ENCODE measurements around the gene TMEM132C. TPM values are rescaled to one million over a fixed set of nuclear protein-coding genes. Genes with fewer than 3 reads are reported as not detected.

Gene TMEM132C
- total RNA-seq, 3 donors from 2014 or later (not counting 1 experiment from before 2014, with no cell fraction given): 0.08 to 0.41 TPM; not detected in 1

- H3K36me3 ChIP-seq (ENCODE audit: control insufficient read depth, insufficient read depth, low read length): no peaks in the 10 kb centered on the region
- no peak overlapping the region for H3K27ac ChIP-seq (ENCODE audit: low read length)
- Mint-ChIP-seq H3K4me3 (no peak overlapping the region), H3K27me3 (ENCODE audit: low read depth in 2 of 2) (no peaks in the 10 kb centered on the region), H3K9me3 (no peaks in the 10 kb centered on the region), H3K4me1 (peaks cover 0 to 4% of the 10 kb centered on the region in 2 donors), H3K27ac (no peak overlapping the region), H3K36me3 (no peaks in the 10 kb centered on the region)
- intact Hi-C loops (cut with micrococcal nuclease): no loop called here
- no peaks in the 10 kb centered on the region for H3K9me3 ChIP-seq (ENCODE audit: control insufficient read depth, insufficient read depth, low read length)
- H3K4me1 ChIP-seq (ENCODE audit: control insufficient read depth, insufficient read depth, low read length): no peaks in the 10 kb centered on the region
- TF ChIP-seq CTCF (IDR thresholded peaks at IDR 0.05): no peak
- no peak for ATAC-seq
- no peak overlapping the region for H3K4me3 ChIP-seq (ENCODE audit: low read length)
- 91% methylated on average over 3 of the region's 3 CpGs for WGBS (ENCODE audit: insufficient coverage)
- no peak for DNase-seq
- no peaks in the 10 kb centered on the region for H3K27me3 ChIP-seq (ENCODE audit: control insufficient read depth, insufficient read depth, low read length)
Measured at GRCh38 chr12:128606538-128606937, 339.6 kb downstream of the TMEM132C start.

- no peak for TF ChIP-seq CTCF (IDR thresholded peaks at IDR 0.05)
- no peak overlapping the region for H3K27ac Mint-ChIP-seq
- Histone ChIP-seq H3K27me3 (ENCODE audit: control insufficient read depth, insufficient read depth, low read length) (no peaks in the 10 kb centered on the region), H3K27ac (ENCODE audit: low read length) (no peak overlapping the region), H3K36me3 (ENCODE audit: control insufficient read depth, insufficient read depth, low read length) (no peaks in the 10 kb centered on the region), H3K4me1 (ENCODE audit: control insufficient read depth, insufficient read depth, low read length) (no peaks in the 10 kb centered on the region), H3K9me3 (ENCODE audit: control insufficient read depth, insufficient read depth, low read length) (no peaks in the 10 kb centered on the region), H3K4me3 (ENCODE audit: low read length) (no peak overlapping the region)
- H3K27me3 Mint-ChIP-seq (ENCODE audit: low read depth in 2 of 2): peaks cover 0 to 2% of the 10 kb centered on the region in 2 donors
- WGBS (ENCODE audit: insufficient coverage): 84% methylated on average over 4 of the region's 4 CpGs
- H3K9me3 Mint-ChIP-seq: no peaks in the 10 kb centered on the region
- ATAC-seq (no peak), DNase-seq (no peak)
- intact Hi-C loops (cut with micrococcal nuclease): no loop called here
- H3K4me3 Mint-ChIP-seq: no peak overlapping the region
- peaks cover 0 to 4% of the 10 kb centered on the region in 2 donors for H3K4me1 Mint-ChIP-seq
- H3K36me3 Mint-ChIP-seq: no peaks in the 10 kb centered on the region
Measured at GRCh38 chr12:128606970-128607369, 340.0 kb downstream of the TMEM132C start.

- H3K27me3 Mint-ChIP-seq (ENCODE audit: low read depth in 2 of 2): peaks cover 0 to 4% of the 10 kb centered on the region in 2 donors
- H3K9me3 Mint-ChIP-seq: no peaks in the 10 kb centered on the region
- Histone ChIP-seq H3K27me3 (ENCODE audit: control insufficient read depth, insufficient read depth, low read length) (no peaks in the 10 kb centered on the region), H3K9me3 (ENCODE audit: control insufficient read depth, insufficient read depth, low read length) (no peaks in the 10 kb centered on the region), H3K4me1 (ENCODE audit: control insufficient read depth, insufficient read depth, low read length) (no peaks in the 10 kb centered on the region), H3K27ac (ENCODE audit: low read length) (no peak overlapping the region), H3K4me3 (ENCODE audit: low read length) (no peak overlapping the region), H3K36me3 (ENCODE audit: control insufficient read depth, insufficient read depth, low read length) (no peaks in the 10 kb centered on the region)
- H3K4me1 Mint-ChIP-seq: peaks cover 0 to 4% of the 10 kb centered on the region in 2 donors
- WGBS (ENCODE audit: insufficient coverage): 82% methylated on average over 4 of the region's 4 CpGs
- H3K4me3 Mint-ChIP-seq: no peak overlapping the region
- H3K36me3 Mint-ChIP-seq: no peaks in the 10 kb centered on the region
- intact Hi-C loops (cut with micrococcal nuclease): no loop called here
- no peak for TF ChIP-seq CTCF (IDR thresholded peaks at IDR 0.05)
- ATAC-seq (no peak), DNase-seq (no peak)
- no peak overlapping the region for H3K27ac Mint-ChIP-seq
Measured at GRCh38 chr12:128607641-128608040, 340.7 kb downstream of the TMEM132C start.

- 76% methylated on average over 2 of the region's 2 CpGs for WGBS (ENCODE audit: insufficient coverage)
- TF ChIP-seq CTCF (IDR thresholded peaks at IDR 0.05): no peak
- H3K4me3 Mint-ChIP-seq: no peak overlapping the region
- peaks cover 0 to 4% of the 10 kb centered on the region in 2 donors for H3K4me1 Mint-ChIP-seq
- H3K36me3 Mint-ChIP-seq: no peaks in the 10 kb centered on the region
- Histone ChIP-seq H3K27ac (ENCODE audit: low read length) (no peak overlapping the region), H3K27me3 (ENCODE audit: control insufficient read depth, insufficient read depth, low read length) (no peaks in the 10 kb centered on the region), H3K9me3 (ENCODE audit: control insufficient read depth, insufficient read depth, low read length) (no peaks in the 10 kb centered on the region), H3K4me3 (ENCODE audit: low read length) (no peak overlapping the region), H3K4me1 (ENCODE audit: control insufficient read depth, insufficient read depth, low read length) (no peaks in the 10 kb centered on the region), H3K36me3 (ENCODE audit: control insufficient read depth, insufficient read depth, low read length) (no peaks in the 10 kb centered on the region)
- no peak overlapping the region for H3K27ac Mint-ChIP-seq
- ATAC-seq (no peak), DNase-seq (no peak)
- no peaks in the 10 kb centered on the region for H3K9me3 Mint-ChIP-seq
- H3K27me3 Mint-ChIP-seq (ENCODE audit: low read depth in 2 of 2): peaks cover 0 to 4% of the 10 kb centered on the region in 2 donors
- intact Hi-C loops (cut with micrococcal nuclease): no loop called here
Measured at GRCh38 chr12:128609861-128610260, 342.9 kb downstream of the TMEM132C start.

Data from natural killer cell (primary cell).